HCT116 (cell line): ENCODE data around the gene GAL3ST3. TPM values are rescaled to one million over a fixed set of nuclear protein-coding genes. Genes with fewer than 3 reads are reported as not detected.

Source experiments
- ATAC-seq: fragments of 200-7000 bp; cut with Tn5 transposase; 2 replicates; pipeline ENCODE4 v1.9.1; 2020; ENCODE audit warnings: mild to moderate bottlenecking, moderate library complexity
- BruUV-seq: library from RNA; stranded (reverse); fragments of 400-500 nt; replicated peaks from 2 replicates; lab custom pipeline; 2021; lab: Mats Ljungman, UMichigan
- CTCF ChIA-PET: fragments of 300-600 bp; sonication (Branson Sonifier 250); formaldehyde crosslinking; loops from one replicate; lab custom pipeline; 2021; ENCODE audit warnings: antibody characterized with exemption; lab: Charles Lee
- POLR2A ChIA-PET: fragments of 300-600, 350-600 bp; sonication (Branson Sonifier 250); formaldehyde crosslinking; loops from one replicate; lab custom pipeline; 2021; ENCODE audit warnings: antibody characterized with exemption; lab: Charles Lee
- RAD21 ChIA-PET, 2 experiments: fragments of 300-600 bp; sonication (Branson Sonifier 250); formaldehyde crosslinking; loops; one replicate each; lab custom pipeline; 2023; ENCODE audit warnings: low total read pairs in 2 of 2; ENCODE audit not compliant: uncharacterized antibody in 2 of 2, unreplicated experiment in 2 of 2, low non-redundant PET in 1 of 2; lab: Charles Lee
- DNase-seq: peaks from one replicate; pipeline ENCODE4 v3.0.0-alpha.2; 2010; ENCODE audit warnings: low read depth, low spot score
- H2AFZ ChIP-seq: fragments of 200-600 bp; shearing (Covaris generic), sonication (generic); 2 replicates; pipeline ENCODE4 v1.6.1; 2017; ENCODE audit warnings: low read depth, mixed run types, mixed read lengths, antibody characterized with exemption, low read length; ENCODE audit not compliant: poor library complexity, severe bottlenecking
- H3K27ac ChIP-seq: 2 replicates; pipeline ENCODE4 v1.5.1; 2012; ENCODE audit warnings: low read depth, low read length
- H3K27me3 ChIP-seq: fragments of 200-600 bp; sonication (generic); 2 replicates; pipeline ENCODE4 v1.6.1; 2016; ENCODE audit warnings: mixed run types, low read length, mixed read lengths; ENCODE audit not compliant: insufficient read depth
- H3K36me3 ChIP-seq, 2 experiments: fragments of 200-500 bp in 1 of 2; fragments of 200-600 bp in 1 of 2; sonication (Bioruptor generic) in 1 of 2; sonication (generic) in 1 of 2; 2 replicates each; pipeline versions ENCODE4 v1.5.1 to v1.6.1; 2014 to 2016; ENCODE audit warnings: low read length in 2 of 2, inconsistent platforms in 1 of 2, mixed read lengths in 1 of 2, mixed run types in 1 of 2; ENCODE audit not compliant: insufficient read depth in 2 of 2, control insufficient read depth in 1 of 2
- H3K4me1 ChIP-seq, 2 experiments: fragments of 200-600 bp in 1 of 2; sonication (generic) in 1 of 2; 2 replicates each; pipeline versions ENCODE4 v1.5.1 to v1.6.1; 2012 to 2017; ENCODE audit warnings: low read length in 2 of 2, inconsistent platforms in 1 of 2, mild to moderate bottlenecking in 1 of 2, mixed read lengths in 1 of 2, mixed run types in 1 of 2, moderate library complexity in 1 of 2; ENCODE audit not compliant: insufficient read depth in 2 of 2, control insufficient read depth in 1 of 2
- H3K4me2 ChIP-seq: fragments of 200-600 bp; sonication (generic); 2 replicates; pipeline ENCODE4 v1.6.1; 2017; ENCODE audit warnings: mixed run types, low read length, mixed read lengths
- H3K4me3 ChIP-seq, 2 experiments: fragments of 200-600 bp in 1 of 2; sonication (generic) in 1 of 2; replicated peaks in 1 of 2; 2 replicates each; pipeline ENCODE4 v1.5.1; 2011 to 2016; ENCODE audit warnings: low read length in 2 of 2, control low read depth in 1 of 2, low read depth in 1 of 2, mild to moderate bottlenecking in 1 of 2, mixed read lengths in 1 of 2, mixed run types in 1 of 2
- H3K79me2 ChIP-seq: fragments of 200-600 bp; sonication (generic); 2 replicates; pipeline ENCODE4 v1.6.1; 2017; ENCODE audit warnings: mild to moderate bottlenecking, mixed run types, low read length, moderate library complexity, mixed read lengths; ENCODE audit not compliant: insufficient read depth
- H3K9ac ChIP-seq: fragments of 200-600 bp; sonication (generic); 2 replicates; pipeline ENCODE4 v1.6.1; 2016; ENCODE audit warnings: low read length, mixed read lengths
- H3K9me2 ChIP-seq: fragments of 200-600 bp; sonication (generic), shearing (Covaris generic); 2 replicates; pipeline ENCODE4 v1.6.1; 2017; ENCODE audit warnings: mixed run types, mild to moderate bottlenecking, moderate library complexity; ENCODE audit not compliant: insufficient read depth
- H3K9me3 ChIP-seq, 2 experiments: fragments of 200-500 bp in 1 of 2; fragments of 200-600 bp in 1 of 2; sonication (Bioruptor generic) in 1 of 2; sonication (generic) in 1 of 2; 2 replicates each; pipeline ENCODE4 v1.6.1; 2014 to 2017; ENCODE audit warnings: low read length in 2 of 2, mixed read lengths in 2 of 2, inconsistent platforms in 1 of 2, low read depth in 1 of 2, mild to moderate bottlenecking in 1 of 2, mixed run types in 1 of 2, moderate library complexity in 1 of 2; ENCODE audit not compliant: control insufficient read depth in 1 of 2, insufficient read depth in 1 of 2
- H4K20me1 ChIP-seq: fragments of 200-600 bp; sonication (generic), shearing (Covaris generic); 2 replicates; pipeline ENCODE4 v1.6.1; 2017; ENCODE audit warnings: mixed run types, mild to moderate bottlenecking, moderate library complexity; ENCODE audit not compliant: insufficient read depth
- CBX3 ChIP-seq: IDR thresholded peaks from 2 replicates; pipeline ENCODE4 v1.6.1; 2012; ENCODE audit warnings: low read depth
- CEBPB ChIP-seq: IDR thresholded peaks from 2 replicates; pipeline ENCODE4 v1.6.1; 2012; ENCODE audit warnings: low read depth
- CTCF ChIP-seq, 3 experiments: fragments of 200-600 bp in 1 of 3; sonication (generic) in 1 of 3; IDR thresholded peaks in 2 of 3; conservative IDR thresholded peaks in 1 of 3; 2 replicates each; pipeline ENCODE4 v1.5.1; 2012 to 2017; ENCODE audit warnings: low read depth in 2 of 3, low read length in 2 of 3, antibody characterized with exemption in 1 of 3, borderline replicate concordance in 1 of 3, control low read depth in 1 of 3, mild to moderate bottlenecking in 1 of 3, mixed read lengths in 1 of 3, mixed run types in 1 of 3, moderate library complexity in 1 of 3; ENCODE audit not compliant: insufficient read depth in 1 of 3
- EGR1 ChIP-seq: IDR thresholded peaks from 2 replicates; pipeline ENCODE4 v1.6.1; 2012; ENCODE audit warnings: low read depth
- EZH2 ChIP-seq: fragments of 200-600 bp; sonication (generic); IDR thresholded peaks from 2 replicates; pipeline ENCODE4 v1.6.1; 2017; ENCODE audit warnings: antibody characterized with exemption, mixed run types
- JUND ChIP-seq: IDR thresholded peaks from 2 replicates; pipeline ENCODE4 v1.6.1; 2012
- MAX ChIP-seq: IDR thresholded peaks from 2 replicates; pipeline ENCODE4 v1.6.1; 2012
- POLR2A ChIP-seq: IDR thresholded peaks from 2 replicates; pipeline ENCODE4 v1.7.0; 2011; ENCODE audit warnings: borderline replicate concordance; ENCODE audit not compliant: insufficient read depth, insufficient read length; ENCODE audit errors: extremely low read depth
- RAD21 ChIP-seq: IDR thresholded peaks from 2 replicates; pipeline ENCODE4 v1.6.1; 2012; ENCODE audit warnings: low read depth, mild to moderate bottlenecking
- REST ChIP-seq: IDR thresholded peaks from 2 replicates; pipeline ENCODE4 v1.6.1; 2012; ENCODE audit warnings: low read depth
- SIN3A ChIP-seq: IDR thresholded peaks from 2 replicates; pipeline ENCODE4 v1.6.1; 2012; ENCODE audit warnings: low read depth
- YY1 ChIP-seq: IDR thresholded peaks from 2 replicates; pipeline ENCODE4 v1.6.1; 2011; ENCODE audit warnings: low read length, low read depth, moderate library complexity, mild to moderate bottlenecking; ENCODE audit not compliant: insufficient replicate concordance; ENCODE audit errors: extremely low read depth
- ZNF274 ChIP-seq: fragments of 200-500 bp; sonication (Bioruptor generic); IDR thresholded peaks from 2 replicates; pipeline ENCODE4 v1.6.1; 2014; ENCODE audit warnings: mild to moderate bottlenecking, low read depth, low read length, inconsistent platforms
- intact Hi-C: fragments of 100-400 bp; cut with micrococcal nuclease; formaldehyde crosslinking; loops from 2 replicates; pipeline ENCODE4 v1.10.0; 2022
- total RNA-seq: library from RNA; stranded (reverse); gene quantifications from one replicate; pipeline ENCODE4 v1.2.1, GENCODE V29; 2021; ENCODE audit not compliant: unreplicated experiment

GAL3ST3 gene
- total RNA-seq, 1 experiment from 2014 or later: not detected

- ChIA-PET CTCF (no interaction called here), POLR2A (no interaction called here), RAD21 (no interaction called here)
- DNase-seq: no peak
- no peak for ATAC-seq
- H3K4me1 ChIP-seq: peaks cover 31 to 58% of the 10 kb centered on the region in 2 experiments
- H3K27me3 ChIP-seq: no peaks in the 10 kb centered on the region
- H2AFZ ChIP-seq: no peak overlapping the region
- TF ChIP-seq MAX (no peak), JUND (no peak), CBX3 (no peak), CEBPB (no peak), POLR2A (no peak), EGR1 (no peak), ZNF274 (no peak), RAD21 (no peak), REST (no peak), YY1 (no peak), CTCF (IDR thresholded peaks at IDR 0.05 in 2 of 3, conservative IDR thresholded peaks at IDR 0.05 in 1 of 3; ENCODE audit: borderline replicate concordance in 1 of 3, insufficient read depth in 1 of 3, low read depth in 2 of 3, low read length in 2 of 3) (no peak), SIN3A (no peak), EZH2 (no peak)
- peak overlapping the region; percentile 26; the same call in 1 of the 2 replicates for H3K4me2 ChIP-seq
- H3K27ac ChIP-seq: peak overlapping the region; percentile 19; the same call in 1 of the 2 replicates
- BruUV-seq: no TSS peak
- H3K9me3 ChIP-seq: no peaks in the 10 kb centered on the region
- H3K79me2 ChIP-seq: peaks cover 50% of the 10 kb centered on the region
- H3K9ac ChIP-seq: no peak overlapping the region
- H4K20me1 ChIP-seq: no peaks in the 10 kb centered on the region; the same call in 1 of the 2 replicates
- intact Hi-C loops: no loop called here
- peaks cover 18 to 36% of the 10 kb centered on the region in 2 experiments for H3K36me3 ChIP-seq
- H3K4me3 ChIP-seq: no peak overlapping the region
- H3K9me2 ChIP-seq: no peaks in the 10 kb centered on the region
Observed at GRCh38 chr11:66004186-66004585, 44.8 kb downstream of the GAL3ST3 start.
